Endothelial cell of umbilical vein (primary cell): Measurements from ENCODE around the gene TRIM2. TPM values are rescaled to one million over a fixed set of nuclear protein-coding genes. Genes with fewer than 3 reads are reported as not detected.

ENCODE experiments used
- BruUV-seq: library from RNA; stranded (reverse); fragments of 400-500 nt; replicated peaks from 2 replicates; lab custom pipeline; 2021; lab: Mats Ljungman, UMichigan
- CTCF ChIA-PET: fragments of 300-600, 350-600 bp; sonication (Branson Sonifier 250); formaldehyde crosslinking; loops from one replicate; lab custom pipeline; 2021; ENCODE audit warnings: antibody characterized with exemption, inconsistent platforms; lab: Charles Lee
- POLR2A ChIA-PET: fragments of 300-600, 350-600 bp; sonication (Branson Sonifier 250); formaldehyde crosslinking; loops from one replicate; lab custom pipeline; 2021; ENCODE audit warnings: antibody characterized with exemption, inconsistent platforms; lab: Charles Lee
- DNase-seq: peaks from one replicate; pipeline ENCODE4 v3.0.0-alpha.2; 2011; ENCODE audit warnings: low read depth, low spot score
- FAIRE-seq: peaks from 2 replicates; lab custom pipeline; 2011; peaks lifted over from hg19 to GRCh38; lab: Jason Lieb, UNC
- H2AFZ ChIP-seq: 2 replicates; pipeline ENCODE4 v1.6.0; 2012; ENCODE audit warnings: low read depth, low read length, control low read depth, inconsistent platforms
- H3K27ac ChIP-seq: 2 replicates; pipeline ENCODE4 v1.5.1; 2011; ENCODE audit warnings: low read depth, mild to moderate bottlenecking, control low read depth, low read length, moderate library complexity; ENCODE audit not compliant: insufficient read depth
- H3K27me3 ChIP-seq, 2 experiments: 2 replicates each; pipeline versions ENCODE4 v1.6.0 to v1.6.1; 2011; ENCODE audit warnings: low read length in 2 of 2, mixed read lengths in 1 of 2; ENCODE audit not compliant: control insufficient read depth in 2 of 2, insufficient read depth in 2 of 2
- H3K36me3 ChIP-seq, 2 experiments: 2 replicates in 1 of 2; 3 replicates in 1 of 2; pipeline ENCODE4 v1.5.1; 2011; ENCODE audit warnings: low read length in 2 of 2, mild to moderate bottlenecking in 1 of 2, moderate library complexity in 1 of 2; ENCODE audit not compliant: control insufficient read depth in 2 of 2, insufficient read depth in 2 of 2; ENCODE audit errors: extremely low read depth in 1 of 2
- H3K4me1 ChIP-seq: 3 replicates; pipeline ENCODE4 v1.5.1; 2011; ENCODE audit warnings: mild to moderate bottlenecking, low read length; ENCODE audit not compliant: control insufficient read depth, insufficient read depth; ENCODE audit errors: extremely low read depth
- H3K4me2 ChIP-seq: 2 replicates; pipeline ENCODE4 v1.6.1; 2011; ENCODE audit warnings: low read length, control low read depth, mixed read lengths; ENCODE audit not compliant: insufficient read depth
- H3K4me3 ChIP-seq, 3 experiments: fragments of 200-600 bp in 1 of 3; sonication (generic), shearing (Covaris generic) in 1 of 3; replicated peaks in 1 of 3; 2 replicates each; pipeline ENCODE4 v1.5.1; 2011 to 2016; ENCODE audit warnings: control low read depth in 3 of 3, low read length in 3 of 3, mild to moderate bottlenecking in 2 of 3, inconsistent platforms in 1 of 3, low read depth in 1 of 3, moderate library complexity in 1 of 3; ENCODE audit not compliant: insufficient read depth in 1 of 3
- H3K79me2 ChIP-seq: 2 replicates; pipeline ENCODE4 v1.6.0; 2012; ENCODE audit warnings: low read length, inconsistent platforms; ENCODE audit not compliant: control insufficient read depth, insufficient read depth
- H3K9ac ChIP-seq: replicated peaks from 2 replicates; pipeline ENCODE3; 2011; ENCODE audit warnings: low read length, control low read depth; ENCODE audit not compliant: insufficient read depth; ENCODE audit errors: extremely low read depth
- H3K9me1 ChIP-seq: replicated peaks from 3 replicates; pipeline ENCODE4 v1.6.0; 2011; ENCODE audit warnings: mild to moderate bottlenecking, low read length; ENCODE audit not compliant: control insufficient read depth, insufficient read depth; ENCODE audit errors: extremely low read depth
- H3K9me3 ChIP-seq: replicated peaks from 2 replicates; pipeline ENCODE4 v1.5.1; 2012; ENCODE audit warnings: low read length, inconsistent platforms; ENCODE audit not compliant: control insufficient read depth, insufficient read depth
- H4K20me1 ChIP-seq: replicated peaks from 2 replicates; pipeline ENCODE3; 2011; ENCODE audit warnings: mild to moderate bottlenecking, low read length; ENCODE audit not compliant: control insufficient read depth, insufficient read depth; ENCODE audit errors: extremely low read depth
- EZH2 ChIP-seq: IDR thresholded peaks from 2 replicates; pipeline ENCODE4 v1.6.1; 2012; ENCODE audit warnings: borderline replicate concordance, low read depth, mild to moderate bottlenecking, moderate library complexity, low read length, inconsistent platforms; ENCODE audit not compliant: severe bottlenecking
- FOS ChIP-seq: IDR thresholded peaks from 2 replicates; pipeline ENCODE4 v1.6.1; 2011; ENCODE audit warnings: mild to moderate bottlenecking, low read length, moderate library complexity, borderline replicate concordance; ENCODE audit not compliant: insufficient read depth
- GATA2 ChIP-seq: IDR thresholded peaks from 2 replicates; pipeline ENCODE4 v1.7.0; 2011; ENCODE audit warnings: low read depth, mild to moderate bottlenecking, moderate library complexity, mixed read lengths, low read length; ENCODE audit not compliant: insufficient read length, insufficient read depth
- JUN ChIP-seq: IDR thresholded peaks from 2 replicates; pipeline ENCODE4 v1.6.1; 2011; ENCODE audit warnings: borderline replicate concordance, low read depth; ENCODE audit not compliant: insufficient read length, insufficient read depth
- MYC ChIP-seq: IDR thresholded peaks from one replicate; pipeline ENCODE4 v1.6.1; 2011; ENCODE audit warnings: mild to moderate bottlenecking, low read depth, low read length
- POLR2A ChIP-seq: IDR thresholded peaks from 2 replicates; pipeline ENCODE4 v1.6.1; 2012; ENCODE audit warnings: low read depth, mild to moderate bottlenecking, control low read depth, low read length
- POLR2AphosphoS5 ChIP-seq: IDR thresholded peaks from 2 replicates; pipeline ENCODE4 v1.6.1; 2012; ENCODE audit warnings: low read depth, mild to moderate bottlenecking, control low read depth, low read length, moderate library complexity; ENCODE audit not compliant: insufficient read depth
- dilution Hi-C: fragments of 300-500 bp; cut with MboI; formaldehyde crosslinking; loops from one replicate; pipeline ENCODE4 v1.15.0; 2019; ENCODE audit warnings: low sequenced_read_pairs; ENCODE audit not compliant: extremely low pct_ligation_motif_present
- intact Hi-C: fragments of 100-400 bp; cut with micrococcal nuclease; formaldehyde crosslinking; loops from one replicate; pipeline ENCODE4 v1.10.0; 2022
- polyA plus RNA-seq, 4 experiments: library from polyadenylated mRNA; depleted of rRNA in 3 of 4; stranded (reverse) in 3 of 4; unstranded in 1 of 4; fragments of >200 nt; gene quantifications; 2 replicates each; pipeline versions ENCODE4 v1.2.1 to v1.2.3, GENCODE V29; 2011 to 2012; ENCODE audit warnings: missing spikeins in 1 of 4
- total RNA-seq: library from RNA; stranded (reverse); gene quantifications from 2 replicates; pipeline ENCODE4 v1.2.3, GENCODE V29; 2021
- TF ChIP-seq, protein P1 (sequence below), 2 donors: IDR thresholded peaks; 1 replicate in 1 of 2; 2 replicates in 1 of 2; pipeline ENCODE4 v1.5.1; 2011; ENCODE audit warnings: low read length in 2 of 2, mild to moderate bottlenecking in 2 of 2, moderate library complexity in 2 of 2, control low read depth in 1 of 2, inconsistent platforms in 1 of 2, low read depth in 1 of 2; ENCODE audit not compliant: insufficient read depth in 1 of 2; ENCODE audit errors: extremely low read depth in 1 of 2
- TF ChIP-seq, protein P2 (sequence below): IDR thresholded peaks from 2 replicates; pipeline ENCODE4 v1.6.1; 2011; ENCODE audit not compliant: insufficient read depth, insufficient read length

Gene TRIM2
- total and polyA plus RNA-seq, 2 donors (not counting 3 experiments of a cell fraction or from before 2014, with no cell fraction given) = 6.8 to 19.7 TPM

DNA sequence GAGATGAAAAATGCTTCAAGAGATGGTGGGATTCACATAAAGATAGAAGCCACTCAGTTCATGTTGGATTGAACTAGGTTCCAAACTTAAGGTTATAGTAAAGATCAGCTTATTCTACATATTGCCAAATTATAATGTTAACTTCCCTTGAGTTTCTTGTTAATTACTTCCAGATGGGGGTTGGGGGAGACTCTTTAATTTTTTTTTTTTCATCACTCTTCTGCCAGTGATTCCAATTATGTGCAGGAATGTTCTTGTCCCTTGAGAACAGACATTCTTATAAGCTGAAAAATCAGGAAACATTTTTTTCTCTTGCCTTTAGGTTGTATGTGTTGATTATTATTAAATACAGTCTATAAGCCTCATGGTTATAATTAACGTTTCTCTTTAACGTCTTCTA is 170.2 kb downstream of the TRIM2 start:
- Histone ChIP-seq H3K9me3 (no peaks in the 10 kb centered on the region), H3K9me1 (no peaks in the 10 kb centered on the region), H3K27ac (no peak overlapping the region), H3K27me3 (no peaks in the 10 kb centered on the region), H3K9ac (no peak overlapping the region), H3K4me2 (no peak overlapping the region), H3K79me2 (no peaks in the 10 kb centered on the region), H4K20me1 (no peaks in the 10 kb centered on the region), H3K4me3 (no peak overlapping the region), H2AFZ (no peak overlapping the region), H3K36me3 (no peaks in the 10 kb centered on the region), H3K4me1 (no peaks in the 10 kb centered on the region)
- no peak for DNase-seq
- ChIA-PET CTCF (interaction anchor here (1.6 kb wide), 1 partner anchor 200 kb away, joined by 4 read pairs; no protein-coding TSS in a partner anchor), POLR2A (no interaction called here)
- dilution Hi-C loops (no loop called here), intact Hi-C loops (no loop called here)
- no peak for FAIRE-seq
- no TSS peak for BruUV-seq
- TF ChIP-seq, protein P1, sequence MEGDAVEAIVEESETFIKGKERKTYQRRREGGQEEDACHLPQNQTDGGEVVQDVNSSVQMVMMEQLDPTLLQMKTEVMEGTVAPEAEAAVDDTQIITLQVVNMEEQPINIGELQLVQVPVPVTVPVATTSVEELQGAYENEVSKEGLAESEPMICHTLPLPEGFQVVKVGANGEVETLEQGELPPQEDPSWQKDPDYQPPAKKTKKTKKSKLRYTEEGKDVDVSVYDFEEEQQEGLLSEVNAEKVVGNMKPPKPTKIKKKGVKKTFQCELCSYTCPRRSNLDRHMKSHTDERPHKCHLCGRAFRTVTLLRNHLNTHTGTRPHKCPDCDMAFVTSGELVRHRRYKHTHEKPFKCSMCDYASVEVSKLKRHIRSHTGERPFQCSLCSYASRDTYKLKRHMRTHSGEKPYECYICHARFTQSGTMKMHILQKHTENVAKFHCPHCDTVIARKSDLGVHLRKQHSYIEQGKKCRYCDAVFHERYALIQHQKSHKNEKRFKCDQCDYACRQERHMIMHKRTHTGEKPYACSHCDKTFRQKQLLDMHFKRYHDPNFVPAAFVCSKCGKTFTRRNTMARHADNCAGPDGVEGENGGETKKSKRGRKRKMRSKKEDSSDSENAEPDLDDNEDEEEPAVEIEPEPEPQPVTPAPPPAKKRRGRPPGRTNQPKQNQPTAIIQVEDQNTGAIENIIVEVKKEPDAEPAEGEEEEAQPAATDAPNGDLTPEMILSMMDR (IDR thresholded peaks at IDR 0.05; ENCODE audit: extremely low read depth in 1 of 2, insufficient read depth in 1 of 2, low read depth in 1 of 2, low read length in 2 of 2) = no peak
- no peak for TF ChIP-seq FOS
- no peak for TF ChIP-seq MYC
- TF ChIP-seq GATA2 = no peak
- TF ChIP-seq JUN = no peak
- no peak for TF ChIP-seq POLR2AphosphoS5
- no peak for TF ChIP-seq POLR2A
- TF ChIP-seq, protein P2, sequence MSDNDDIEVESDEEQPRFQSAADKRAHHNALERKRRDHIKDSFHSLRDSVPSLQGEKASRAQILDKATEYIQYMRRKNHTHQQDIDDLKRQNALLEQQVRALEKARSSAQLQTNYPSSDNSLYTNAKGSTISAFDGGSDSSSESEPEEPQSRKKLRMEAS = no peak
- TF ChIP-seq EZH2 = no peak
